ENCODE data around the gene TTLL10.

- no peak for TF ChIP-seq CTCF (IDR thresholded peaks at IDR 0.05)
- no peak for TF ChIP-seq EP300 (IDR thresholded peaks at IDR 0.05)
- TF ChIP-seq POLR2A (IDR thresholded peaks at IDR 0.05) = no peak
Observed at GRCh38 chr1:1124786-1125642, 48.7 kb upstream of the TTLL10 start.

Data from tibial nerve (tissue), 4 donors.